ENCODE data around the gene AIP. TPM values are rescaled to one million over a fixed set of nuclear protein-coding genes. Genes with fewer than 3 reads are reported as not detected.
A peak's percentile ranks its signal among the peaks of the same experiment; 100 is the strongest.

AIP gene
- total RNA-seq, 2 experiments from 2014 or later, result 115 to 117 TPM

- Mint-ChIP-seq H3K4me3 (peak overlapping the region; percentile 83), H3K36me3 (ENCODE audit: low read depth) (peaks cover 74% of the 10 kb centered on the region), H3K4me1 (ENCODE audit: low read depth) (peaks cover 71% of the 10 kb centered on the region), H3K27me3 (no peaks in the 10 kb centered on the region), H3K27ac (peak overlapping the region; percentile 95), H3K9me3 (no peaks in the 10 kb centered on the region)
- peak overlapping the region; percentile 44 to 58 for H3K27ac ChIP-seq (ENCODE audit: low read depth in 1 of 2, low read length in 2 of 2)
- no peaks in the 10 kb centered on the region for H3K27me3 ChIP-seq (ENCODE audit: control insufficient read depth in 1 of 2, insufficient read depth in 2 of 2, low read length in 2 of 2)
- no peak for ATAC-seq (ENCODE audit: poor library complexity)
- CTCF ChIA-PET, result interaction anchor here (1.1 to 1.2 kb wide), 2 partner anchors 80 to 104 kb away, joined by 3 read pairs; no protein-coding TSS in a partner anchor
- no peaks in the 10 kb centered on the region for H3K9me3 ChIP-seq (ENCODE audit: control insufficient read depth in 1 of 2, insufficient read depth in 1 of 2, low read length in 2 of 2)
- peaks cover 84% of the 10 kb centered on the region for H3K4me1 ChIP-seq (ENCODE audit: insufficient read depth, low read length)
- POLR2A ChIA-PET, result interaction anchor here (0.6 to 5.5 kb wide), 12 partner anchors 10 to 135 kb away, joined by 3 to 102 read pairs (median 8); partner anchors contain the start of genes CDK2AP2, PITPNM1, PPP1CA and PTPRCAP
- intact Hi-C loops (cut with DNase I, micrococcal nuclease), result loop anchor here (1.0 to 10.0 kb wide), 2 partner anchors 19 to 202 kb away; partner anchors contain the start of genes ANKRD13D (in 1 of the 2) and PITPNM1 (in 1 of the 2)
- no peak overlapping the region for H3K4me3 ChIP-seq (ENCODE audit: low read length)
- DNase-seq, result peak in 4 of 14 experiments; percentile 6 to 66 (median 54)
- peaks cover 48% of the 10 kb centered on the region for H3K36me3 ChIP-seq (ENCODE audit: insufficient read depth, low read length)
- TF ChIP-seq, protein P1, sequence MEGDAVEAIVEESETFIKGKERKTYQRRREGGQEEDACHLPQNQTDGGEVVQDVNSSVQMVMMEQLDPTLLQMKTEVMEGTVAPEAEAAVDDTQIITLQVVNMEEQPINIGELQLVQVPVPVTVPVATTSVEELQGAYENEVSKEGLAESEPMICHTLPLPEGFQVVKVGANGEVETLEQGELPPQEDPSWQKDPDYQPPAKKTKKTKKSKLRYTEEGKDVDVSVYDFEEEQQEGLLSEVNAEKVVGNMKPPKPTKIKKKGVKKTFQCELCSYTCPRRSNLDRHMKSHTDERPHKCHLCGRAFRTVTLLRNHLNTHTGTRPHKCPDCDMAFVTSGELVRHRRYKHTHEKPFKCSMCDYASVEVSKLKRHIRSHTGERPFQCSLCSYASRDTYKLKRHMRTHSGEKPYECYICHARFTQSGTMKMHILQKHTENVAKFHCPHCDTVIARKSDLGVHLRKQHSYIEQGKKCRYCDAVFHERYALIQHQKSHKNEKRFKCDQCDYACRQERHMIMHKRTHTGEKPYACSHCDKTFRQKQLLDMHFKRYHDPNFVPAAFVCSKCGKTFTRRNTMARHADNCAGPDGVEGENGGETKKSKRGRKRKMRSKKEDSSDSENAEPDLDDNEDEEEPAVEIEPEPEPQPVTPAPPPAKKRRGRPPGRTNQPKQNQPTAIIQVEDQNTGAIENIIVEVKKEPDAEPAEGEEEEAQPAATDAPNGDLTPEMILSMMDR (IDR thresholded peaks at IDR 0.05), result no peak
Measured at GRCh38 chr11:67486481-67487195, 3.8 kb downstream of the AIP start.

- Histone ChIP-seq H3K36me3 (ENCODE audit: insufficient read depth, low read length) (peaks cover 73% of the 10 kb centered on the region), H3K4me1 (ENCODE audit: insufficient read depth, low read length) (peaks cover 62% of the 10 kb centered on the region), H3K4me3 (ENCODE audit: low read length) (no peak overlapping the region), H3K27me3 (ENCODE audit: control insufficient read depth in 1 of 2, insufficient read depth in 2 of 2, low read length in 2 of 2) (no peaks in the 10 kb centered on the region), H3K9me3 (ENCODE audit: control insufficient read depth in 1 of 2, insufficient read depth in 1 of 2, low read length in 2 of 2) (no peaks in the 10 kb centered on the region), H3K27ac (ENCODE audit: low read depth in 1 of 2, low read length in 2 of 2) (no peak overlapping the region)
- intact Hi-C loops (cut with DNase I, micrococcal nuclease), result loop anchor here in 1 of 2 experiments (10.0 kb wide), 1 partner anchor 205 kb away; the partner anchor contains the start of gene ANKRD13D
- TF ChIP-seq, protein P1 (IDR thresholded peaks at IDR 0.05), result no peak
- ChIA-PET POLR2A (interaction anchor here (1.0 to 1.9 kb wide), 2 partner anchors 21 to 97 kb away, joined by 3 to 4 read pairs; partner anchors contain the start of gene RAD9A), CTCF (no interaction called here)
- DNase-seq, result no peak
- H3K27me3 Mint-ChIP-seq, result no peaks in the 10 kb centered on the region
- no peak for ATAC-seq (ENCODE audit: poor library complexity)
- peaks cover 49% of the 10 kb centered on the region for H3K4me1 Mint-ChIP-seq (ENCODE audit: low read depth)
- H3K27ac Mint-ChIP-seq, result peak overlapping the region; percentile 74
- H3K9me3 Mint-ChIP-seq, result no peaks in the 10 kb centered on the region
- H3K4me3 Mint-ChIP-seq, result no peak overlapping the region
- H3K36me3 Mint-ChIP-seq (ENCODE audit: low read depth), result peaks cover 74% of the 10 kb centered on the region
Measured at GRCh38 chr11:67489203-67489884, 6.5 kb downstream of the AIP start.

DNA sequence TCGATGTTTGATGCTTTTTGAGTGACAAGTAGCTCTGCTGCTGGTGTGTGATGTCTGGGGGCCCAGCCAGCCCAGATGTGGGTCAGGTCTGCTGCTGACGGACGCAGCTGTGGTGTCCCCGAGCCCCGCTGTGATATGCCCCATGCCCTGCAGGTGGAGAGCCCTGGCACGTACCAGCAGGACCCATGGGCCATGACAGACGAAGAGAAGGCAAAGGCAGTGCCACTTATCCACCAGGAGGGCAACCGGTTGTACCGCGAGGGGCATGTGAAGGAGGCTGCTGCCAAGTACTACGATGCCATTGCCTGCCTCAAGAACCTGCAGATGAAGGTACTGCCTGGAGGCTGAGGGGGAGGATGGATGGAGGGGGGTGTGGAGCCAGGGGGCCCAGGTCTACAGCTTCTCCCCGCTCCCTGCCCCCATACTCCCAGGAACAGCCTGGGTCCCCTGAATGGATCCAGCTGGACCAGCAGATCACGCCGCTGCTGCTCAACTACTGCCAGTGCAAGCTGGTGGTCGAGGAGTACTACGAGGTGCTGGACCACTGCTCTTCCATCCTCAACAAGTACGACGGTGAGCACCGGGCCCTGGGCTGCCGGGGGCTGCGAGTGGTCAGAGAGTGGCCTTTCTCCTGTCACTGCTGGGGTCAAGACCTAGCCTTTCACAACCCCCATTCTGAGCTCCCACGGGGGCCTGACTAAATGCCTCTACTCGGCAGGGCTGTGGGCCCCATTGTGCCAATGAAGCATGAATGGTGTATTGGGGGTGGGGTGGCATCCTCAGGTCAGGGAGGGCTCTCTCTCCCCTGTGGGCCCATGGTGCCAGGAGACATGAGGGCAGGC lies 7.3 kb downstream of the AIP start:
- H3K9me3 ChIP-seq (ENCODE audit: control insufficient read depth in 1 of 2, insufficient read depth in 1 of 2, low read length in 2 of 2), result no peaks in the 10 kb centered on the region
- ATAC-seq (ENCODE audit: poor library complexity), result no peak
- no peaks in the 10 kb centered on the region for H3K27me3 Mint-ChIP-seq
- peaks cover 54% of the 10 kb centered on the region for H3K4me1 ChIP-seq (ENCODE audit: insufficient read depth, low read length)
- POLR2A ChIA-PET, result interaction anchor here (1.2 to 2.0 kb wide), 3 partner anchors 45 to 69 kb away, joined by 4 to 15 read pairs (median 5); partner anchors contain the start of gene PTPRCAP
- peak overlapping the region; percentile 74 for H3K27ac Mint-ChIP-seq
- peaks cover 79% of the 10 kb centered on the region for H3K36me3 ChIP-seq (ENCODE audit: insufficient read depth, low read length)
- peaks cover 67% of the 10 kb centered on the region for H3K36me3 Mint-ChIP-seq (ENCODE audit: low read depth)
- peaks cover 42% of the 10 kb centered on the region for H3K4me1 Mint-ChIP-seq (ENCODE audit: low read depth)
- intact Hi-C loops (cut with DNase I, micrococcal nuclease), result loop anchor here in 1 of 2 experiments (10.0 kb wide), 1 partner anchor 205 kb away; the partner anchor contains the start of gene ANKRD13D
- H3K9me3 Mint-ChIP-seq, result no peaks in the 10 kb centered on the region
- TF ChIP-seq, protein P1 (IDR thresholded peaks at IDR 0.05), result no peak
- no peak overlapping the region for H3K4me3 Mint-ChIP-seq
- H3K4me3 ChIP-seq (ENCODE audit: low read length), result no peak overlapping the region
- peak in 1 of 14 experiments; percentile 31 for DNase-seq
- no peaks in the 10 kb centered on the region for H3K27me3 ChIP-seq (ENCODE audit: control insufficient read depth in 1 of 2, insufficient read depth in 2 of 2, low read length in 2 of 2)
- CTCF ChIA-PET, result interaction anchor here (1.0 kb wide), 1 partner anchor 134 kb away, joined by 3 read pairs; no protein-coding TSS in a partner anchor
- H3K27ac ChIP-seq (ENCODE audit: low read depth in 1 of 2, low read length in 2 of 2), result no peak overlapping the region
